ENCODE measurements around the gene FGFR3. TPM values are rescaled to one million over a fixed set of nuclear protein-coding genes. Genes with fewer than 3 reads are reported as not detected.

Gene FGFR3
- total RNA-seq, 3 donors from 2014 or later (not counting 1 experiment from before 2014, with no cell fraction given): not detected

DNA sequence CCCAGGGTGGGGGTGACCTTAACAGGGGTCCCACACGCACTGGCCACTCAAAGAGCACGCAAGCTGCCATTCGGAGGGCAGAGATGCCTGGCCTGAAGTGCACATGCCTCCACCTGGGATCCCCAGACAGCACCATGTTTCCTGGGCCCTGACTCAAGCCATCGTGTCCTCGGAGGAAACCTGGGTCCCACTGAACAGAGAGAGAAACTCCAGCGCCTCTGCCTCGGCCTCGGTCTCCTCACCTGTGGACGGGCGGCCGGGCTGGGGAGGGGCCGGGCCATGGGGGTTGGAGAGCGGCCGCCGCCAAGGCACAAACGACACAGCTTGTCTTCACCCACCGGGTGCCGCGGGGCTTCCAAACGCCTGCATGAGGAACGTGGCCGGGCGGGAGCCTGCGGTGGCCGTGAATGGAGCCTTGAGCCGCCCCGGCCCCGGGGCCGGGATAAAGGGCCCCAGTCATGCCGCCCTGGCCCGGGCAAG, 30.0 kb upstream of the FGFR3 start:
- no peak for ATAC-seq
- Mint-ChIP-seq H3K4me3 (no peak overlapping the region), H3K36me3 (no peaks in the 10 kb centered on the region), H3K9me3 (no peaks in the 10 kb centered on the region), H3K27ac (no peak overlapping the region), H3K4me1 (peaks cover 0 to 3% of the 10 kb centered on the region in 2 donors), H3K27me3 (ENCODE audit: low read depth in 2 of 2) (peaks cover 0 to 21% of the 10 kb centered on the region in 2 donors)
- H3K4me1 ChIP-seq (ENCODE audit: control insufficient read depth, insufficient read depth, low read length): peaks cover 5% of the 10 kb centered on the region
- no peaks in the 10 kb centered on the region for H3K9me3 ChIP-seq (ENCODE audit: control insufficient read depth, insufficient read depth, low read length)
- H3K4me3 ChIP-seq (ENCODE audit: low read length): no peak overlapping the region
- H3K36me3 ChIP-seq (ENCODE audit: control insufficient read depth, insufficient read depth, low read length): no peaks in the 10 kb centered on the region
- intact Hi-C loops (cut with micrococcal nuclease): no loop called here
- H3K27ac ChIP-seq (ENCODE audit: low read length): no peak overlapping the region
- WGBS (ENCODE audit: insufficient coverage): 32% methylated on average over 31 of the region's 31 CpGs
- TF ChIP-seq, protein P1, sequence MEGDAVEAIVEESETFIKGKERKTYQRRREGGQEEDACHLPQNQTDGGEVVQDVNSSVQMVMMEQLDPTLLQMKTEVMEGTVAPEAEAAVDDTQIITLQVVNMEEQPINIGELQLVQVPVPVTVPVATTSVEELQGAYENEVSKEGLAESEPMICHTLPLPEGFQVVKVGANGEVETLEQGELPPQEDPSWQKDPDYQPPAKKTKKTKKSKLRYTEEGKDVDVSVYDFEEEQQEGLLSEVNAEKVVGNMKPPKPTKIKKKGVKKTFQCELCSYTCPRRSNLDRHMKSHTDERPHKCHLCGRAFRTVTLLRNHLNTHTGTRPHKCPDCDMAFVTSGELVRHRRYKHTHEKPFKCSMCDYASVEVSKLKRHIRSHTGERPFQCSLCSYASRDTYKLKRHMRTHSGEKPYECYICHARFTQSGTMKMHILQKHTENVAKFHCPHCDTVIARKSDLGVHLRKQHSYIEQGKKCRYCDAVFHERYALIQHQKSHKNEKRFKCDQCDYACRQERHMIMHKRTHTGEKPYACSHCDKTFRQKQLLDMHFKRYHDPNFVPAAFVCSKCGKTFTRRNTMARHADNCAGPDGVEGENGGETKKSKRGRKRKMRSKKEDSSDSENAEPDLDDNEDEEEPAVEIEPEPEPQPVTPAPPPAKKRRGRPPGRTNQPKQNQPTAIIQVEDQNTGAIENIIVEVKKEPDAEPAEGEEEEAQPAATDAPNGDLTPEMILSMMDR (IDR thresholded peaks at IDR 0.05): no peak
- no peak for DNase-seq
- peaks cover 9% of the 10 kb centered on the region for H3K27me3 ChIP-seq (ENCODE audit: control insufficient read depth, insufficient read depth, low read length)

DNA sequence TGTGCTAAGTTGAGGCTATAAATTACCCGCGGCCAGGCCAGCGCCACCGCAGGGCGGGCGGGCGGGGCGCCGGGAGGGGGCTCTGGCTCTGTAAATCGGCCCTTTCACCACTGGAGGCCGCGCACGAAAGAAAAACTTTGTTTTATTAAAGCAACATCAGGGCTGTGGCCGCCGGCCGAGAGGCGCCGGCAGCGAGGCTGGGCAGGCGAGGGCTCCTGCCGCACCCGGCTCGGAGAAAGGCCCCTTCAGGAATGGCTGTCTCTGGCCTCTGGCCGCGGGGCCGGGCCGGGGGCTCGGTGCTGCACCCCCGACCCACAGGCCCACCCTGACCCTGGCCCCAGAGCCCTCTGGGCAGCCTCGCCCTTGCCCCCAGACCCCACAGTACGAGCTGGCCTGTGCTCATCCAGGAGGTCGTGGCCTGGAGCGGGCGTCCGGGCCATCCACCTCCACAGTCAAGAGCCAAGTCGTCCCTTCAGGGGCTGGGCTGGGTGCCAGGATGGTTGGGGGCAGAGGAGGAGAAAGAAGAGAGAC, 29.5 kb upstream of the FGFR3 start:
- DNase-seq (no peak), ATAC-seq (peak in 1 of 3 donors; percentile 45)
- Mint-ChIP-seq H3K9me3 (no peaks in the 10 kb centered on the region), H3K27me3 (ENCODE audit: low read depth in 2 of 2) (peaks cover 4 to 23% of the 10 kb centered on the region in 2 donors), H3K36me3 (no peaks in the 10 kb centered on the region), H3K4me3 (no peak overlapping the region), H3K4me1 (peaks cover 0 to 7% of the 10 kb centered on the region in 2 donors), H3K27ac (no peak overlapping the region)
- 17% methylated on average over 36 of the region's 36 CpGs for WGBS (ENCODE audit: insufficient coverage)
- intact Hi-C loops (cut with micrococcal nuclease): no loop called here
- Histone ChIP-seq H3K4me1 (ENCODE audit: control insufficient read depth, insufficient read depth, low read length) (peaks cover 5% of the 10 kb centered on the region), H3K9me3 (ENCODE audit: control insufficient read depth, insufficient read depth, low read length) (no peaks in the 10 kb centered on the region), H3K27ac (ENCODE audit: low read length) (no peak overlapping the region), H3K36me3 (ENCODE audit: control insufficient read depth, insufficient read depth, low read length) (no peaks in the 10 kb centered on the region), H3K27me3 (ENCODE audit: control insufficient read depth, insufficient read depth, low read length) (peaks cover 11% of the 10 kb centered on the region), H3K4me3 (ENCODE audit: low read length) (no peak overlapping the region)
- TF ChIP-seq, protein P1 (IDR thresholded peaks at IDR 0.05): no peak

DNA sequence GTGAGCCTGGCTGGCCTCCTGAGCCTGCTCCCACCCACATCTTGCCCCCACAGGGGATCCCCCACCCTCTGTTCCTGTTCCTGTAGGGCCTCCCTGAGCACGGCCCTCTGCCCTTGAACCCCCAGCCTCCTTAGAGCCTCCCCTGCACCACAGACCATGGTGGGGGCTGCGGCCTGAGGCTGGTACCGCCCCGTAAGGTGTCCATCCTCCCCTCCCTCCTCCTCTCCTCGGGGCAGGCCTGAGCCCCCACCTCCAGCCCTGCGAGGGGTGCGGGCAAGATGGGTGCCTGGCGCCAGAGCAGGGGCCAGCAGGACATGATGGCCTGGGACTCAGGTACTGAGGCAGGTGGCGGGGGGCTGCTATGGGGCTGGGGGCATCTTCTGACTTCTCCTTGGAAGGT, 28.4 kb upstream of the FGFR3 start:
- H3K4me3 Mint-ChIP-seq: no peak overlapping the region
- Histone ChIP-seq H3K27ac (ENCODE audit: low read length) (no peak overlapping the region), H3K9me3 (ENCODE audit: control insufficient read depth, insufficient read depth, low read length) (no peaks in the 10 kb centered on the region), H3K36me3 (ENCODE audit: control insufficient read depth, insufficient read depth, low read length) (no peaks in the 10 kb centered on the region), H3K4me3 (ENCODE audit: low read length) (no peak overlapping the region), H3K4me1 (ENCODE audit: control insufficient read depth, insufficient read depth, low read length) (peaks cover 5% of the 10 kb centered on the region), H3K27me3 (ENCODE audit: control insufficient read depth, insufficient read depth, low read length) (peaks cover 15% of the 10 kb centered on the region)
- H3K27ac Mint-ChIP-seq: no peak overlapping the region
- peaks cover 0 to 9% of the 10 kb centered on the region in 2 donors for H3K4me1 Mint-ChIP-seq
- TF ChIP-seq, protein P1 (IDR thresholded peaks at IDR 0.05): no peak
- no peaks in the 10 kb centered on the region for H3K9me3 Mint-ChIP-seq
- WGBS (ENCODE audit: insufficient coverage): 89% methylated on average over 9 of the region's 9 CpGs
- intact Hi-C loops (cut with micrococcal nuclease): no loop called here
- no peaks in the 10 kb centered on the region for H3K36me3 Mint-ChIP-seq
- DNase-seq: no peak
- no peak for ATAC-seq
- peaks cover 7 to 25% of the 10 kb centered on the region in 2 donors for H3K27me3 Mint-ChIP-seq (ENCODE audit: low read depth in 2 of 2)
